GM13976 (cell line): ENCODE data around the gene AIP.

Experiments
- DNase-seq: peaks from one replicate; pipeline ENCODE4 v3.0.0; 2012; ENCODE audit warnings: low spot score
- in situ Hi-C: fragments of 300-500 bp; cut with MboI; formaldehyde crosslinking; loops from one replicate; pipeline ENCODE4 v1.12.0; 2022; ENCODE audit warnings: low sequenced_read_pairs, mixed read lengths, inconsistent platforms; ENCODE audit not compliant: unreplicated experiment
- TF ChIP-seq, protein P1 (sequence below): IDR thresholded peaks from 2 replicates; pipeline ENCODE4 v1.5.1; 2012; ENCODE audit warnings: borderline replicate concordance, mild to moderate bottlenecking; ENCODE audit not compliant: insufficient read depth; ENCODE audit errors: extremely low read depth, missing control alignments, control extremely low read depth

Gene AIP

DNA sequence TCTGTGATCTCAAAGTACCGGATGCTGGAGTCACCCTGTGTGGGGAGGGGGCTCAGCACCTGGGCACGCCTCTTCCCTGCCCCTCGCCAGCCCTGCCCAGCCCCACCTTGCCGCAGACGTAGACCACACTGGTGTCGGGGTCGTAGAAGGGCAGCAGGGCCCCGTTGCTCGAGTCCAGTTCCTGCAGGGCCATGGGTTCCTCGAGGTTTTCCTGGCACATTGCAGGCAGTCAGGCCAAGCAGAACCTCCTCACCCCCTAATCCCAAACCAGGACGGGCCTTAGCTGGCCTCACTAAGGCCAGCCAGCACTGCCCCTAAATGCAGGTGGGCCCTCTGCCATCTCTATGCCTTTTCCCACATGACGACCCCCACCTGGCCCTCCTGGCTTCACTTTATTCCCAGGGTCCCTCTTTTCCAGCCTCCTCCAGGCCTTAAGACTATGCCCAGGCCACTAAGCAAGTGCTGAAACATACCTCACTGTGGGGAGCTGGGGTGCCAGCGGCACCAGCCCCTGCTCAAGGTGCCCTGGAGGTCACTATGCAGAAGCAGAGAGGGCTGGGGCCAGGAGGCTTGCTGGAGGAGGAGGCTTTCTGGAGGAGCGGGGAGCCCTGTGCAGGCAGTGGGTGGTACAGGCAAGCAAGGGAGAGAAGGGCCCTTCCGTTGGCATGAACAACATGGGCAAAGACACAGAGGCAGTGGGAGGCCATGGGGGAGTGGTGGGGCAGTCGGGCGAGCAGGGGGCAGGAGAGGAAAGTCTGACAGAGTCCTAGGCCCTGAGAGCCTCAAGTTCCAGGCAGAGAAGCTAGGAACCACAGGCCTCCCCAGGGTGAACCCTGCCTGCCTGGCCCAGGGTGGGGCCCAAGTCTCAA lies 42.4 kb upstream of the AIP start:
- DNase-seq, result no peak
- TF ChIP-seq, protein P1, sequence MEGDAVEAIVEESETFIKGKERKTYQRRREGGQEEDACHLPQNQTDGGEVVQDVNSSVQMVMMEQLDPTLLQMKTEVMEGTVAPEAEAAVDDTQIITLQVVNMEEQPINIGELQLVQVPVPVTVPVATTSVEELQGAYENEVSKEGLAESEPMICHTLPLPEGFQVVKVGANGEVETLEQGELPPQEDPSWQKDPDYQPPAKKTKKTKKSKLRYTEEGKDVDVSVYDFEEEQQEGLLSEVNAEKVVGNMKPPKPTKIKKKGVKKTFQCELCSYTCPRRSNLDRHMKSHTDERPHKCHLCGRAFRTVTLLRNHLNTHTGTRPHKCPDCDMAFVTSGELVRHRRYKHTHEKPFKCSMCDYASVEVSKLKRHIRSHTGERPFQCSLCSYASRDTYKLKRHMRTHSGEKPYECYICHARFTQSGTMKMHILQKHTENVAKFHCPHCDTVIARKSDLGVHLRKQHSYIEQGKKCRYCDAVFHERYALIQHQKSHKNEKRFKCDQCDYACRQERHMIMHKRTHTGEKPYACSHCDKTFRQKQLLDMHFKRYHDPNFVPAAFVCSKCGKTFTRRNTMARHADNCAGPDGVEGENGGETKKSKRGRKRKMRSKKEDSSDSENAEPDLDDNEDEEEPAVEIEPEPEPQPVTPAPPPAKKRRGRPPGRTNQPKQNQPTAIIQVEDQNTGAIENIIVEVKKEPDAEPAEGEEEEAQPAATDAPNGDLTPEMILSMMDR, result no peak
- in situ Hi-C loops, result no loop called here

DNA sequence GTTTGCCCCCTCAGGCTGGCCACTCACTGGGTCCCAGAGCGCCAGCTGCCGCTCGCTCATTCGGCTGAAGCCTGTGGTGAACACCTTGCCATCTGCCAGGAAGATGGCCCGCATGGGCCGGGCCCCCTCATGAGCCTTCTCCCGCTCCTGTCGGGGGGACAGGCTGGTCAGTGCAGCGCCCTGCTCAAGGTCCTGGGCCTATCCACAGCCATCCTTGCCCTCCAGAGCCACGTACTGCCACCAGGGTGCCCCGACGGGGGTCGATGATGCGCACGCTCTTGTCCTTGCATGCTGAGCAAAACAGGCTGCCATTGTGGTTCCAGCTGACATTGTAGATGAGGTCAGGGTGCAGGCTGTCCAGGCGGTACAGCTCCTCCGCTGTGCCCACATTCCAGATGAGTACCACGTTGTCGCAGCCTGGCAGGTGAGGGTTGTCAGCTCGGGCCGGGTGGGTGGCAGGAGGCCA lies 41.7 kb upstream of the AIP start:
- in situ Hi-C loops, result no loop called here
- no peak for DNase-seq
- TF ChIP-seq, protein P1, result no peak

DNA sequence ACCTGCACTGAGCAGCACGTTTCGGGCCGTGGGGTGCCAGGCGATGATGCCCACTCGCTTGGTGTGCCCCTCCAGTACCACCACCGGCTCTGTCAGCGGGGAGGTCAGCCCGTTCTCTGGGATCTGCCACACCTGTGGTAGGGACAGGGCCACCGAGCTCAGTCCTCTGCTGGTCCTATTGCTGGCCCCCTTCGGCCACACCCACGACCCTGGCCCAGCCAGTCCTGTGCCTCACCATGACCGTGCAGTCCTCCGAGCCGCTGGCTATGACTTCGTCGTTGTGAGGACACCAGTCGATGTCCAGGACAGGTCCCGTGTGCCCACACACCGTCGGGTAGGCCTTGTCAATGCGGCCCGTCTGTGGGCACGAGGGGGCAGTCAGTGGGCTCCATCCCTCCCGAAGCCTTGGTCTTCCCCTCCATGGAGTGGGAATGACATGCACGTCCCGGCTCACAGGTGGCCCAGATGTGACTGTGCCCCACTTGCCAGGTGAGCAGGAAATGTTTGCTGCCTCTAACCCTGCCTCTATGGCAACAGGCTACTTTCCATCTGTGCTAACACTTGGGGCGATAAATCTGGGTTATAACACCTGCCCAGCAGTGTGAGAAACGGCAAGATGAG lies 41.0 kb upstream of the AIP start:
- TF ChIP-seq, protein P1, result no peak
- no peak for DNase-seq

DNA sequence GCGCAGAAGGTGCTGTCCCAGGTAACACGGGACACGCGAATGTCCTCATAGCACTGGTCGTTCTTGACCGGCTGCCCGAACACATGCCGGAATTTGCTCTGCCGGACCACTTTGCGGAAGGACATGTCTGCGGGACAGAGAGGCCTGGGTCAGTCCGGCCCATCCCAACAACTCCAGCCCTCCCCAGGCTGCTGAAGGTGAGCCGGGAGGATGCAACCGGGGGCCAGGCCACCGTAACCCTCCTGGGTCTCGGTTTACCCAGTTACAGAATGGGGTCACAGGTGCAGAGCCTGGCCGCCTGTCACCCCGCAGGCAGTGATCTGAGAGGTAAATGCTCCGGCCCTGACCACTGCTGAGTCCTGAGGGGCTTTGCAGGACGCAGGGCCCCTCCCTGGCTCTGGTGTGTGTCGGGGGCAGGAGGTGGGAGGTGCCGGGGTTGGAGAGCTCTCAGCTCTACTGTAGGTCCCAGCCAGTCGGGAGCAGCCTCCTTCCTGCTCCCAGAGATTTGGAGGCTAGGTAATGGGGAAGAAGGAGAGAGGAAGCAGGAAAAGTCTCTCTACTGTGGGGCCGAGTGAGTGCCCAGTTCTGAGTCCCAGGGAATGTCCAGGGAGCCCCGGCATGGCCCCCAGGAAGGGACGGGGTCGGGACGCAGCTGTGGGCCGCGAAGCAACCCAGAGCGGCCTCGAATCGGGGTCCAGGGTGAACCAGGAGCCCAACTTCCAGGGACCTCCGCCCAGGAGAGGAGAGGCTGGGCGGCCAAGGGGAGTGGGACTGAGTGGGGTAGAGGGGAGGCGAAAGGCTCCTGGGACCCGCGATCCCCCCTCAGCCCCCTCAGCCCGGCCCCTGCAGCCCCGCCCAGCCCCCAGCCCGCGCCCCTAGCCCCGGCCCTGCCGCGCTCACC lies 40.1 kb upstream of the AIP start:
- DNase-seq, result no peak
- in situ Hi-C loops, result no loop called here

More for the DNA sequence above, 41.0 kb upstream of the AIP start:
- in situ Hi-C loops, result no loop called here

DNA sequence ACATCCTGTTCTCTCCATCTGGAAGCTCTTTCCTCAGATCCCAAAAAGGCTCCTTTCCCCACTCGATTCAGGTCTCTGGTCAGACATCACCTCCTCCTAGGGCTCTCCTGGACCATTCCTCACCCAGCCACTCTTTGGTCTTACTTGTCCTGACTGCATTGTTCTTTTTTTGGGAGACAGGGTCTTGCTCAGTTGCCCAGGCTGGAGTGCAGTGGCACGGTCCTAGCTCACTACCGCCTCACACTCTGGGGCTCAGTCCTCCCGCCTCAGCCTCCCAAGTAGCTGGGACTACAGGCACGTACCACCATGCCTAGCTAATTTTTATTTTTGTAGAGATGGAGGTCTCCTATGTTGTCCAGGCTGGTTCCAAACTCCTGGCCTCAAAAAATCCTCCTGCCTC lies 37.3 kb upstream of the AIP start:
- in situ Hi-C loops, result no loop called here
- no peak for DNase-seq
- TF ChIP-seq, protein P1, result no peak

More for the DNA sequence above, 40.1 kb upstream of the AIP start:
- TF ChIP-seq, protein P1, result no peak

DNA sequence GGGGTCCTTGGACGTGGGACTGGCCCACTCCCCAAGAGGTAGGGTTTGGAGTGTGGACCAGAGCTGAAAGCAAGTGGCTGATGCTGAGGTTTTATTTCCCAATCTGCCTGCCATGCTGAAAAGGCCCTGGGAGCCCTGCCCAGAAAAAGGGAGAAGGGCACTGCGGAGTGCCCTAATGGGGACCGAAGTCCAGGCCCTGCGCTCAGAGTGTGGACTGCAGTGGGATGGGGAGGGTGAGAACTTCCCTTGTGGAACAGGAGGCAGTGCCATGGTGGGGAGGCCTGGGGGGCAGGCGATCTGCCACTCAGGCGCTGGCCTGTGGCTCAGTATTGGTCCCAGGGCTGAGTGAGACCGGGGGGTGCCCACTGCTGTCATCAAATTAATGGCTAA lies 34.6 kb upstream of the AIP start:
- TF ChIP-seq, protein P1, result no peak
- no peak for DNase-seq
- in situ Hi-C loops, result no loop called here
